ENCODE data around the gene GZMM. TPM values are rescaled to one million over a fixed set of nuclear protein-coding genes. Genes with fewer than 3 reads are reported as not detected.

The GZMM gene
- total and polyA plus RNA-seq, 3 experiments from 2014 or later = 48.8 to 327 (median 50.5) TPM

DNA sequence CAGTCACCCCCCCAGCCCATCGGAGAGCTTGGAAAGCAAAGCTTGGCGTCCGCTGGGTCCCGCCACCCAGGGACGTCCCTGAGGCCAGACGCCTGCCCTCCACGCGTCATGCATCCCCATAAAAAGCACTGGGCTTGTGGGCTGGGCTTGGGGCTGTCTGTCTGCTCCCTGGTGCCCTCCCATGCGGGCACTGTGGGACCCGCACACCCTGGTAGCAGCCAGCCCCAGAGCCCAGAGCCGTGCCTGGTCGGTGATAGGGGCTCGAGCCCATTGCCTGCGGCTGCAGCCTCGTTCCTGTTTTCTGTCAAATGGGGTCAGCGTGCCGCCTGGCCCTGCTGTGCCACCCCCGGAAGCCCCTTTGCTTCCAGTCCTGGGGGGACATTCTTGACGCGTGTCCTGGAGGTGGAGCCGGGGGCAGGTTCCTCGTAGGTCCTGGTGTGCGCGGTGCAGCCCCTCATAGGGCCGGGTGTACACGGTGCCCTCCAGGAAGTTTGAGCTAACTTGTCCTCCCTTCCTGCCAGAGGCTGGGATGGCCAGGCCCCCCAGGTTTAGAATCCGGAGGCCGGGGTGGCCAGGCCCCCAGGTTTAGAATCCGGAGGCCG, 4.3 kb upstream of the GZMM start:
- Mint-ChIP-seq H3K4me1 (peaks cover 13 to 21% (median 15%) of the 10 kb centered on the region in 3 donors), H3K9me3 (no peaks in the 10 kb centered on the region), H3K27me3 (peaks cover 0 to 6% of the 10 kb centered on the region in 2 donors), H3K4me3 (no peak overlapping the region), H3K27ac (no peak overlapping the region), H3K36me3 (peaks cover 0 to 50% (median 3%) of the 10 kb centered on the region in 3 donors)
- H3K4me3 ChIP-seq (ENCODE audit: low read length) = no peak overlapping the region
- ChIA-PET CTCF (no interaction called here), POLR2A (interaction anchor here (0.6 kb wide), 1 partner anchor 10 kb away, joined by 4 read pairs; no protein-coding TSS in a partner anchor)
- H3K27ac ChIP-seq (ENCODE audit: low read depth, low read length) = no peak overlapping the region
- no peaks in the 10 kb centered on the region for H3K27me3 ChIP-seq (ENCODE audit: insufficient read depth, low read length, poor library complexity, severe bottlenecking)
- no peaks in the 10 kb centered on the region for H3K9me3 ChIP-seq (ENCODE audit: low read length)
- DNase-seq = no peak
- peaks cover 11% of the 10 kb centered on the region for H3K4me1 ChIP-seq (ENCODE audit: insufficient read depth, low read length)
- peaks cover 5% of the 10 kb centered on the region for H3K36me3 ChIP-seq (ENCODE audit: insufficient read depth, low read length)

DNA sequence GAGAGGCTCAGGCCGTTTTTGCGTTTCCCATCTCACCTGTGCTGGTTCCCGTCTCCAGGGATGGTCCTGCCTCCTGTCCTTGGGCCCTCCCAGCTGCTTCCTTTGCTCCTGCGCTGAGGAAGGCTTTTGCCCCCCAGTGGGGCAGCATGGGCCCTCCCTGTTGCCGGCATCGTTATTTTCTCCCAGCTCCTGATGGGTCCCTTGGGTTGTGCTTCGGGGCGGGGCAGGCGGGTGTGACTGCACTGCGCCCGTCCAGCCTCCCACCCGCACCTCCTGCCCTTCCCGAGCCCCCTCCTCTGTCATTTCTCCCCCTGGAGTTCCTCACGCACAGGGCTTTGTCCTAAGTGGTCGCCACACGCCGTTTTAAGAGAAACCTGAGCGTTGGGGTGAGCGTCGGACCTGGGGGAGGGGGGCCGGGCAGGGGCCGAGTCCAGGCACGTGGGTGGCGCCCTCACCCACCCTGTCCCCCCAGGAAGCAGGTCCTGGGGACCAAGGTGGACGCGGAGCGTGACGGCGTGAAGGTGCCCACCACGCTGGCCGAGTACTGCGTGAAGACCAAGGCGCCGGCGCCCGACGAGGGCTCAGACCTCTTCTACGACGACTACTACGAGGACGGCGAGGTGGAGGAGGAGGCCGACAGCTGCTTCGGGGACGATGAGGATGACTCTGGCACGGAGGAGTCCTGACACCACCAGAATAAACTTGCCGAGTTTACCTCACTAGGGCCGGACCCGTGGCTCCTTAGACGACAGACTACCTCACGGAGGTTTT, 2.8 kb upstream of the GZMM start:
- CTCF ChIA-PET = no interaction called here
- Histone ChIP-seq H3K27ac (ENCODE audit: low read depth, low read length) (no peak overlapping the region), H3K9me3 (ENCODE audit: low read length) (no peaks in the 10 kb centered on the region), H3K4me3 (ENCODE audit: low read length) (no peak overlapping the region), H3K27me3 (ENCODE audit: insufficient read depth, low read length, poor library complexity, severe bottlenecking) (no peaks in the 10 kb centered on the region), H3K4me1 (ENCODE audit: insufficient read depth, low read length) (peaks cover 17% of the 10 kb centered on the region), H3K36me3 (ENCODE audit: insufficient read depth, low read length) (peaks cover 5% of the 10 kb centered on the region)
- POLR2A ChIA-PET = interaction anchor here (1.4 kb wide), 1 partner anchor 9 kb away, joined by 5 read pairs; the partner anchor contains the start of gene CDC34
- Mint-ChIP-seq H3K9me3 (no peaks in the 10 kb centered on the region), H3K27me3 (peaks cover 0 to 6% of the 10 kb centered on the region in 2 donors), H3K4me1 (peaks cover 19 to 23% (median 19%) of the 10 kb centered on the region in 3 donors), H3K4me3 (no peak overlapping the region), H3K36me3 (peaks cover 0 to 49% (median 3%) of the 10 kb centered on the region in 3 donors), H3K27ac (peak overlapping the region in 1 of 8 donors; percentile 32)
- DNase-seq = peak in 1 of 5 donors; percentile 44

DNA sequence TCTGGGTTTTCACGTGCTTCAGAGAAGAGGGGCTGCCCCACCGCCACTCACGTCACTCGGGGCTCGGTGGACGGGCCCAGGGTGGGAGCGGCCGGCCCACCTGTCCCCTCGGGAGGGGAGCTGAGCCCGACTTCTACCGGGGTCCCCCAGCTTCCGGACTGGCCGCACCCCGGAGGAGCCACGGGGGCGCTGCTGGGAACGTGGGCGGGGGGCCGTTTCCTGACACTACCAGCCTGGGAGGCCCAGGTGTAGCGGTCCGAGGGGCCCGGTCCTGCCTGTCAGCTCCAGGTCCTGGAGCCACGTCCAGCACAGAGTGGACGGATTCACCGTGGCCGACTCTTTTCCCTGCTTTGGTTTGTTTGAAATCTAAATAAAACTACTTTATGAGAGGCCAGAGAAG, 2.2 kb upstream of the GZMM start:
- CTCF ChIA-PET = interaction anchor here (1.3 to 3.8 kb wide), 2 partner anchors 9 to 42 kb away, joined by 3 to 22 read pairs; partner anchors contain the start of gene CDC34
- POLR2A ChIA-PET = interaction anchor here (1.4 kb wide), 1 partner anchor 10 kb away, joined by 5 read pairs; the partner anchor contains the start of gene CDC34
- no peaks in the 10 kb centered on the region for H3K9me3 ChIP-seq (ENCODE audit: low read length)
- H3K4me3 ChIP-seq (ENCODE audit: low read length) = no peak overlapping the region
- peaks cover 19 to 23% (median 19%) of the 10 kb centered on the region in 3 donors for H3K4me1 Mint-ChIP-seq
- peak in 1 of 5 donors; percentile 37 for DNase-seq
- H3K27me3 ChIP-seq (ENCODE audit: insufficient read depth, low read length, poor library complexity, severe bottlenecking) = no peaks in the 10 kb centered on the region
- peak overlapping the region in 1 of 8 donors; percentile 32 for H3K27ac Mint-ChIP-seq
- H3K4me1 ChIP-seq (ENCODE audit: insufficient read depth, low read length) = peaks cover 17% of the 10 kb centered on the region
- H3K36me3 ChIP-seq (ENCODE audit: insufficient read depth, low read length) = no peaks in the 10 kb centered on the region
- H3K4me3 Mint-ChIP-seq = no peak overlapping the region
- H3K27me3 Mint-ChIP-seq = peaks cover 0 to 6% of the 10 kb centered on the region in 2 donors
- peaks cover 0 to 44% (median 3%) of the 10 kb centered on the region in 3 donors for H3K36me3 Mint-ChIP-seq
- H3K9me3 Mint-ChIP-seq = no peaks in the 10 kb centered on the region
- no peak overlapping the region for H3K27ac ChIP-seq (ENCODE audit: low read depth, low read length)

- H3K27ac ChIP-seq (ENCODE audit: low read depth, low read length) = no peak overlapping the region
- H3K27me3 ChIP-seq (ENCODE audit: insufficient read depth, low read length, poor library complexity, severe bottlenecking) = no peaks in the 10 kb centered on the region
- Mint-ChIP-seq H3K27ac (peak overlapping the region in 5 of 8 donors; percentile 4 to 98 (median 92)), H3K27me3 (peaks cover 0 to 6% of the 10 kb centered on the region in 2 donors), H3K36me3 (peaks cover 0 to 44% (median 3%) of the 10 kb centered on the region in 3 donors), H3K4me1 (peaks cover 19 to 27% (median 19%) of the 10 kb centered on the region in 3 donors), H3K9me3 (no peaks in the 10 kb centered on the region), H3K4me3 (no peak overlapping the region)
- peaks cover 17% of the 10 kb centered on the region for H3K4me1 ChIP-seq (ENCODE audit: insufficient read depth, low read length)
- POLR2A ChIA-PET = interaction anchor here (1.4 kb wide), 1 partner anchor 10 kb away, joined by 5 read pairs; the partner anchor contains the start of gene CDC34
- H3K36me3 ChIP-seq (ENCODE audit: insufficient read depth, low read length) = peaks cover under 1% of the 10 kb centered on the region
- DNase-seq = peak in 1 of 5 donors; percentile 46
- no peaks in the 10 kb centered on the region for H3K9me3 ChIP-seq (ENCODE audit: low read length)
- no peak overlapping the region for H3K4me3 ChIP-seq (ENCODE audit: low read length)
- CTCF ChIA-PET = interaction anchor here (1.0 to 3.8 kb wide), 3 partner anchors 10 to 42 kb away, joined by 3 to 22 read pairs (median 5); partner anchors contain the start of gene CDC34
Observed at GRCh38 chr19:542173-542866, 1.5 kb upstream of the GZMM start.

DNA sequence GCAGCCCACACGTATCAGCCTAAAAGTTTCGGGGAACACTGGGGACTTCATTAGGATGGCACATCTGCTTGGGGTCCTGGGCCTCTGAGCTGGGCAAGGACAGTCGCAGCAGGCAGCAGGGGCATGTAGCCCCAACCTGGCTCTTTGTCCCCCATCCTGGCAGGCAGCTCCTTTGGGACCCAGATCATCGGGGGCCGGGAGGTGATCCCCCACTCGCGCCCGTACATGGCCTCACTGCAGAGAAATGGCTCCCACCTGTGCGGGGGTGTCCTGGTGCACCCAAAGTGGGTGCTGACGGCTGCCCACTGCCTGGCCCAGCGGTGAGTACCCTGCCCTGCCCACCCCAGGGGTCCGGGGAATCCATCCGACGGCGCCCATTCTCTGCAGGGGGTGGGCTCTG, 3.3 kb downstream of the GZMM start:
- peaks cover 17% of the 10 kb centered on the region for H3K4me1 ChIP-seq (ENCODE audit: insufficient read depth, low read length)
- Mint-ChIP-seq H3K27me3 (peaks cover 0 to 6% of the 10 kb centered on the region in 2 donors), H3K4me3 (peak overlapping the region in 2 of 7 donors; percentile 35 to 61), H3K9me3 (no peaks in the 10 kb centered on the region), H3K36me3 (peaks cover 3 to 31% (median 5%) of the 10 kb centered on the region in 3 donors), H3K27ac (peak overlapping the region in 2 of 8 donors; percentile 21 to 54), H3K4me1 (peaks cover 20 to 40% (median 24%) of the 10 kb centered on the region in 3 donors)
- POLR2A ChIA-PET = no interaction called here
- no peaks in the 10 kb centered on the region for H3K27me3 ChIP-seq (ENCODE audit: insufficient read depth, low read length, poor library complexity, severe bottlenecking)
- H3K27ac ChIP-seq (ENCODE audit: low read depth, low read length) = no peak overlapping the region
- peaks cover 9% of the 10 kb centered on the region for H3K36me3 ChIP-seq (ENCODE audit: insufficient read depth, low read length)
- no peaks in the 10 kb centered on the region for H3K9me3 ChIP-seq (ENCODE audit: low read length)
- no peak for DNase-seq
- CTCF ChIA-PET = interaction anchor here (1.8 kb wide), 1 partner anchor 36 kb away, joined by 5 read pairs; no protein-coding TSS in a partner anchor
- no peak overlapping the region for H3K4me3 ChIP-seq (ENCODE audit: low read length)

- POLR2A ChIA-PET = no interaction called here
- Histone ChIP-seq H3K27ac (ENCODE audit: low read depth, low read length) (no peak overlapping the region), H3K4me3 (ENCODE audit: low read length) (no peak overlapping the region), H3K9me3 (ENCODE audit: low read length) (no peaks in the 10 kb centered on the region), H3K36me3 (ENCODE audit: insufficient read depth, low read length) (peaks cover 9% of the 10 kb centered on the region), H3K27me3 (ENCODE audit: insufficient read depth, low read length, poor library complexity, severe bottlenecking) (no peaks in the 10 kb centered on the region), H3K4me1 (ENCODE audit: insufficient read depth, low read length) (peaks cover 16% of the 10 kb centered on the region)
- H3K9me3 Mint-ChIP-seq = no peaks in the 10 kb centered on the region
- peak in 1 of 5 donors; percentile 49 for DNase-seq
- CTCF ChIA-PET = no interaction called here
- peaks cover 0 to 6% of the 10 kb centered on the region in 2 donors for H3K27me3 Mint-ChIP-seq
- H3K4me1 Mint-ChIP-seq = peaks cover 20 to 39% (median 23%) of the 10 kb centered on the region in 3 donors
- peaks cover 3 to 26% (median 5%) of the 10 kb centered on the region in 3 donors for H3K36me3 Mint-ChIP-seq
- peak overlapping the region in 6 of 8 donors; percentile 42 to 94 (median 55) for H3K27ac Mint-ChIP-seq
- peak overlapping the region in 1 of 7 donors; percentile 61 for H3K4me3 Mint-ChIP-seq
Observed at GRCh38 chr19:547836-548720, 4.2 kb downstream of the GZMM start.

Measured in CD8-positive, alpha-beta memory T cell (primary cell).